Panc1 (cell line): ENCODE results near the gene SFT2D2. TPM values are rescaled to one million over a fixed set of nuclear protein-coding genes. Genes with fewer than 3 reads are reported as not detected.

Experiments
- ATAC-seq: fragments of 200-7000 bp; cut with Tn5 transposase; 2 replicates; pipeline ENCODE4 v1.9.1; 2020; ENCODE audit warnings: mild to moderate bottlenecking, moderate library complexity
- BruUV-seq: library from RNA; stranded (reverse); fragments of 400-500 nt; replicated peaks from 2 replicates; lab custom pipeline; 2021; lab: Mats Ljungman, UMichigan
- CTCF ChIA-PET: fragments of 300-600 bp; sonication (Branson Sonifier 250); formaldehyde crosslinking; loops from one replicate; lab custom pipeline; 2022; ENCODE audit warnings: antibody characterized with exemption; lab: Charles Lee
- POLR2A ChIA-PET: fragments of 300-600 bp; sonication (Branson Sonifier 250); formaldehyde crosslinking; loops from one replicate; lab custom pipeline; 2022; ENCODE audit warnings: antibody characterized with exemption; lab: Charles Lee
- DNase-seq: peaks from one replicate; pipeline ENCODE4 v3.0.0-alpha.2; 2010; ENCODE audit warnings: low read depth, low spot score
- H3K27ac ChIP-seq: 2 replicates; pipeline ENCODE4 v1.5.1; 2011; ENCODE audit warnings: mild to moderate bottlenecking, low read length, inconsistent platforms
- H3K27me3 ChIP-seq: fragments of 200-500 bp; sonication (Bioruptor generic); 2 replicates; pipeline ENCODE4 v1.6.0; 2014; ENCODE audit warnings: low read length, inconsistent platforms; ENCODE audit not compliant: control insufficient read depth, insufficient read depth
- H3K36me3 ChIP-seq: fragments of 200-500 bp; sonication (Bioruptor generic); 2 replicates; pipeline ENCODE4 v1.5.1; 2014; ENCODE audit warnings: inconsistent platforms, mild to moderate bottlenecking, low read length, moderate library complexity; ENCODE audit not compliant: control insufficient read depth, insufficient read depth
- H3K4me1 ChIP-seq: 2 replicates; pipeline ENCODE4 v1.5.1; 2011; ENCODE audit warnings: inconsistent platforms, mild to moderate bottlenecking, low read length, moderate library complexity; ENCODE audit not compliant: control insufficient read depth, insufficient read depth
- H3K4me3 ChIP-seq, 2 experiments: 2 replicates each; pipeline ENCODE4 v1.5.1; 2011 to 2012; ENCODE audit warnings: low read depth in 2 of 2, low read length in 2 of 2, mild to moderate bottlenecking in 2 of 2, inconsistent platforms in 1 of 2, moderate library complexity in 1 of 2
- H3K9me3 ChIP-seq: fragments of 200-500 bp; sonication (Bioruptor generic); 2 replicates; pipeline ENCODE4 v1.5.1; 2014; ENCODE audit warnings: low read depth, mild to moderate bottlenecking, inconsistent platforms, low read length, moderate library complexity; ENCODE audit not compliant: control insufficient read depth, insufficient read depth
- POLR2AphosphoS5 ChIP-seq: IDR thresholded peaks from 2 replicates; pipeline ENCODE4 v1.6.1; 2012; ENCODE audit warnings: mild to moderate bottlenecking, low read depth, low read length, moderate library complexity
- SIN3A ChIP-seq: IDR thresholded peaks from 2 replicates; pipeline ENCODE4 v1.6.1; 2012; ENCODE audit warnings: low read depth, mild to moderate bottlenecking, low read length, moderate library complexity, borderline replicate concordance; ENCODE audit not compliant: insufficient read depth
- TCF7L2 ChIP-seq: IDR thresholded peaks from 2 replicates; pipeline ENCODE4 v1.6.1; 2011; ENCODE audit warnings: mild to moderate bottlenecking, low read depth, low read length, inconsistent platforms
- in situ Hi-C: cut with HindIII; loops from 2 replicates; pipeline ENCODE4 v1.10.0; 2016; ENCODE audit warnings: low sequenced_read_pairs, low pct_unique_long_range_greater_than_20kb
- intact Hi-C: fragments of 100-400 bp; cut with micrococcal nuclease; formaldehyde crosslinking; loops from one replicate; pipeline ENCODE4 v1.10.0; 2022; ENCODE audit not compliant: unreplicated experiment
- total RNA-seq: library from RNA; stranded (reverse); gene quantifications from one replicate; pipeline ENCODE4 v1.2.1, GENCODE V29; 2021; ENCODE audit not compliant: unreplicated experiment
- TF ChIP-seq, protein P1 (sequence below): fragments of 450-650 bp; IDR thresholded peaks from 2 replicates; pipeline ENCODE4 v1.5.1; 2017; ENCODE audit warnings: mild to moderate bottlenecking
- TF ChIP-seq, protein P2 (sequence below), 2 experiments: IDR thresholded peaks; 2 replicates each; pipeline ENCODE4 v1.6.1; 2011 to 2012; ENCODE audit warnings: low read depth in 2 of 2, control low read depth in 1 of 2, low read length in 1 of 2, mild to moderate bottlenecking in 1 of 2, moderate library complexity in 1 of 2; ENCODE audit not compliant: insufficient read depth in 1 of 2

SFT2D2 gene
- total RNA-seq, 1 experiment from 2014 or later, result 68.1 TPM

DNA sequence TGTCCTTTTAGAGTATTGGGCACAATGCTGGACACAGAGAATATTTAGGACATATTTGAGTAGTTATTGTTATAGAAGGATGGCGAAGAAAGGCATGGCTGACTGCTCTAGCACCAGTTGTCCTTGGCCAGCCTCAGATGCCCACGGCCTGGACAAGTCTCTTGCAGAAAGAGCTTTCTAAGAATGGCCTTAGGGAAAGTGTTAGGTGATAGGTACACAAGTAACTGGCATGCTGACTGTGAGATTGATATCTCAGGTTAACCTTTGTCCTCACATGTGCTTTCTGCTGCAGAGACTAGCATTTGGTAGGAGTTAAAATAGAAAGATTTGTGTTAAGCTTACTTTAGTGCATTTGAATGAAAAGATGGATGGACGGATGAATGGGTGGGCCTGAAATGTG, 10.1 kb downstream of the SFT2D2 start:
- no peaks in the 10 kb centered on the region for H3K9me3 ChIP-seq
- H3K4me3 ChIP-seq, result no peak overlapping the region
- no peak overlapping the region for H3K27ac ChIP-seq
- in situ Hi-C loops, result no loop called here
- DNase-seq, result no peak
- no peak for ATAC-seq
- TF ChIP-seq, protein P1, sequence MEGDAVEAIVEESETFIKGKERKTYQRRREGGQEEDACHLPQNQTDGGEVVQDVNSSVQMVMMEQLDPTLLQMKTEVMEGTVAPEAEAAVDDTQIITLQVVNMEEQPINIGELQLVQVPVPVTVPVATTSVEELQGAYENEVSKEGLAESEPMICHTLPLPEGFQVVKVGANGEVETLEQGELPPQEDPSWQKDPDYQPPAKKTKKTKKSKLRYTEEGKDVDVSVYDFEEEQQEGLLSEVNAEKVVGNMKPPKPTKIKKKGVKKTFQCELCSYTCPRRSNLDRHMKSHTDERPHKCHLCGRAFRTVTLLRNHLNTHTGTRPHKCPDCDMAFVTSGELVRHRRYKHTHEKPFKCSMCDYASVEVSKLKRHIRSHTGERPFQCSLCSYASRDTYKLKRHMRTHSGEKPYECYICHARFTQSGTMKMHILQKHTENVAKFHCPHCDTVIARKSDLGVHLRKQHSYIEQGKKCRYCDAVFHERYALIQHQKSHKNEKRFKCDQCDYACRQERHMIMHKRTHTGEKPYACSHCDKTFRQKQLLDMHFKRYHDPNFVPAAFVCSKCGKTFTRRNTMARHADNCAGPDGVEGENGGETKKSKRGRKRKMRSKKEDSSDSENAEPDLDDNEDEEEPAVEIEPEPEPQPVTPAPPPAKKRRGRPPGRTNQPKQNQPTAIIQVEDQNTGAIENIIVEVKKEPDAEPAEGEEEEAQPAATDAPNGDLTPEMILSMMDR, result no peak
- TF ChIP-seq POLR2AphosphoS5 (no peak), TCF7L2 (no peak), SIN3A (no peak)
- TF ChIP-seq, protein P2, sequence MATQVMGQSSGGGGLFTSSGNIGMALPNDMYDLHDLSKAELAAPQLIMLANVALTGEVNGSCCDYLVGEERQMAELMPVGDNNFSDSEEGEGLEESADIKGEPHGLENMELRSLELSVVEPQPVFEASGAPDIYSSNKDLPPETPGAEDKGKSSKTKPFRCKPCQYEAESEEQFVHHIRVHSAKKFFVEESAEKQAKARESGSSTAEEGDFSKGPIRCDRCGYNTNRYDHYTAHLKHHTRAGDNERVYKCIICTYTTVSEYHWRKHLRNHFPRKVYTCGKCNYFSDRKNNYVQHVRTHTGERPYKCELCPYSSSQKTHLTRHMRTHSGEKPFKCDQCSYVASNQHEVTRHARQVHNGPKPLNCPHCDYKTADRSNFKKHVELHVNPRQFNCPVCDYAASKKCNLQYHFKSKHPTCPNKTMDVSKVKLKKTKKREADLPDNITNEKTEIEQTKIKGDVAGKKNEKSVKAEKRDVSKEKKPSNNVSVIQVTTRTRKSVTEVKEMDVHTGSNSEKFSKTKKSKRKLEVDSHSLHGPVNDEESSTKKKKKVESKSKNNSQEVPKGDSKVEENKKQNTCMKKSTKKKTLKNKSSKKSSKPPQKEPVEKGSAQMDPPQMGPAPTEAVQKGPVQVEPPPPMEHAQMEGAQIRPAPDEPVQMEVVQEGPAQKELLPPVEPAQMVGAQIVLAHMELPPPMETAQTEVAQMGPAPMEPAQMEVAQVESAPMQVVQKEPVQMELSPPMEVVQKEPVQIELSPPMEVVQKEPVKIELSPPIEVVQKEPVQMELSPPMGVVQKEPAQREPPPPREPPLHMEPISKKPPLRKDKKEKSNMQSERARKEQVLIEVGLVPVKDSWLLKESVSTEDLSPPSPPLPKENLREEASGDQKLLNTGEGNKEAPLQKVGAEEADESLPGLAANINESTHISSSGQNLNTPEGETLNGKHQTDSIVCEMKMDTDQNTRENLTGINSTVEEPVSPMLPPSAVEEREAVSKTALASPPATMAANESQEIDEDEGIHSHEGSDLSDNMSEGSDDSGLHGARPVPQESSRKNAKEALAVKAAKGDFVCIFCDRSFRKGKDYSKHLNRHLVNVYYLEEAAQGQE (IDR thresholded peaks at IDR 0.05; ENCODE audit: insufficient read depth in 1 of 2, low read depth in 2 of 2, low read length in 1 of 2), result no peak
- no peaks in the 10 kb centered on the region for H3K27me3 ChIP-seq
- peaks cover 8% of the 10 kb centered on the region; the same call in 1 of the 2 replicates for H3K36me3 ChIP-seq
- no peaks in the 10 kb centered on the region for H3K4me1 ChIP-seq
- POLR2A ChIA-PET, result no interaction called here
- intact Hi-C loops, result no loop called here
- CTCF ChIA-PET, result no interaction called here
- no TSS peak for BruUV-seq

DNA sequence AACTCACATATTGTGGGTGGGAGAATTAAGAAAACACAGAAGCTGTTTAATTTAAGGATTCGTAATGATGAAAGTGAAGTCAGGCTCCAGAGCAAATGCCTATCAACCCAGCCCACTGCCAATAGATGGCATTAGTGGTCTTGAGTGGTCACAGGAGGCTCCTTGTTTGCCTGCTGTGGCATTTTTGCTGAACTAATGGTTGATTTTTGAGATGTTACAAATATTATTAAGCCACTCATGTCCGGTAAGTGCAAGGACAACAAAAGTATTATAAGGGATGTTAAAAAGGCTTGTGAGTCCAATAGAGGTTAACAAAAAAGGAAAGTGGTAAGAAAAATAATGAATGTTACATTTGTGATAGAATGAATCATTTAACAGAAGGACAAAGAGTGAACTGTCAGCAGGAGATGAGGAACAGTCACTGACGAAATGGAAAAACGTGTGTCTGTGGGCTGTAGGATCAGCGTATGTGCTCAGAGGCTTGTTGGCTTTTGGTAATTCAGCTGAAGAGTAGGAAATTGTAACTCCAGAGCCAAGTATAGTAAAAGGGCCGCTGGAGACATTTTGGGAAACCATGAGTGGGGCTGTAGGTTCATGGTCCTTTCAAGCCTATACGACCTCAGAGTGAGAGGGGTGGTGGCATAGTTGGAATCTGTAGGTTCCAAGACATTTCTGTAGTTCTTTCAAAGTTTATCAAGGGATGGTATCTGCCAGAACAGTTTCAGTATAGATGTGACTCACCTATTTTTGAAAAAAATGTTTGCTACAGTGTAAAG, 11.2 kb downstream of the SFT2D2 start:
- intact Hi-C loops, result no loop called here
- CTCF ChIA-PET, result interaction anchor here (0.7 kb wide), 1 partner anchor 106 kb away, joined by 6 read pairs; no protein-coding TSS in a partner anchor
- Histone ChIP-seq H3K9me3 (no peaks in the 10 kb centered on the region), H3K4me1 (no peaks in the 10 kb centered on the region), H3K27me3 (no peaks in the 10 kb centered on the region), H3K4me3 (no peak overlapping the region), H3K36me3 (peaks cover 8% of the 10 kb centered on the region; the same call in 1 of the 2 replicates), H3K27ac (no peak overlapping the region)
- POLR2A ChIA-PET, result no interaction called here
- DNase-seq (no peak), ATAC-seq (no peak)
- BruUV-seq, result TSS peak; percentile 6
- TF ChIP-seq TCF7L2 (no peak), SIN3A (no peak), POLR2AphosphoS5 (no peak)
- TF ChIP-seq, protein P2 (IDR thresholded peaks at IDR 0.05; ENCODE audit: insufficient read depth in 1 of 2, low read depth in 2 of 2, low read length in 1 of 2), result no peak
- TF ChIP-seq, protein P1, result no peak
- in situ Hi-C loops, result no loop called here
